ENCODE measurements around the gene ARHGAP45.

Gene ARHGAP45

GRCh38 chr19:1085053-1085658, 18.2 kb downstream of the ARHGAP45 start:
- H3K27ac ChIP-seq (ENCODE audit: low read length), result no peak overlapping the region

GRCh38 chr19:1085676-1086442, 18.9 kb downstream of the ARHGAP45 start:
- H3K4me1 ChIP-seq (ENCODE audit: control insufficient read depth, insufficient read depth, low read length), result peaks cover 7% of the 10 kb centered on the region

More at GRCh38 chr19:1085053-1085658, 18.2 kb downstream of the ARHGAP45 start:
- no peak overlapping the region for H3K9ac ChIP-seq (ENCODE audit: low read length in 2 of 2)
- H3K4me1 ChIP-seq (ENCODE audit: control insufficient read depth, insufficient read depth, low read length), result peaks cover 7% of the 10 kb centered on the region
- no peaks in the 10 kb centered on the region for H3K9me3 ChIP-seq (ENCODE audit: control insufficient read depth in 2 of 2, low read length in 2 of 2)
- no peaks in the 10 kb centered on the region for H3K27me3 ChIP-seq (ENCODE audit: control insufficient read depth in 1 of 2, insufficient read depth in 2 of 2, low read length in 2 of 2)
- H3K36me3 ChIP-seq (ENCODE audit: control insufficient read depth in 2 of 2, insufficient read depth in 2 of 2, low read length in 2 of 2), result peaks cover 0 to 9% of the 10 kb centered on the region in 2 donors
- H3K4me3 ChIP-seq (ENCODE audit: low read length in 2 of 2), result no peak overlapping the region

DNA sequence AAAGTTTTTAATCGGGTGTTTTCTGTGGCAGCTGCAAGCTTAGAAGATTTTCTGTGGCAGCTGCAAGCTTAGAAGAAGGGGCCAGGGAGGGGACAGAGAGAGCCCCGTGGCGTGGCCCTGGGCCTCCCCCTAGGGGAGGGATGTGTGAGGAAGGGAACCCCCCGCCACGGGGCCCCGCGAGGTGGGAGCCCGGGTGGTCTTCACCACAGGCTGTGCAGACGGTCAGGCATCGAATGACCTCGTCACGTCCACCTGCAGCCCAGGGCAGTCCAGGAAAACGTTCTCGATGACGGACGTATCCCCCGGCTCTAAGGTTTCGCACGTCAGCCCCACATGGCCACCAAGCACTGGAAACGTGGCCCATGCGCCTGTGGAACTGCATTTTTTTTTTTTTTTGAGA, 19.6 kb downstream of the ARHGAP45 start:
- Histone ChIP-seq H3K36me3 (ENCODE audit: control insufficient read depth in 2 of 2, insufficient read depth in 2 of 2, low read length in 2 of 2) (peaks cover 1 to 11% of the 10 kb centered on the region in 2 donors), H3K27me3 (ENCODE audit: control insufficient read depth in 1 of 2, insufficient read depth in 2 of 2, low read length in 2 of 2) (no peaks in the 10 kb centered on the region), H3K4me3 (ENCODE audit: low read length in 2 of 2) (no peak overlapping the region), H3K4me1 (ENCODE audit: control insufficient read depth, insufficient read depth, low read length) (peaks cover 7% of the 10 kb centered on the region), H3K9ac (ENCODE audit: low read length in 2 of 2) (no peak overlapping the region), H3K27ac (ENCODE audit: low read length) (no peak overlapping the region), H3K9me3 (ENCODE audit: control insufficient read depth in 2 of 2, low read length in 2 of 2) (no peaks in the 10 kb centered on the region)

More at GRCh38 chr19:1085676-1086442, 18.9 kb downstream of the ARHGAP45 start:
- Histone ChIP-seq H3K27me3 (ENCODE audit: control insufficient read depth in 1 of 2, insufficient read depth in 2 of 2, low read length in 2 of 2) (no peaks in the 10 kb centered on the region), H3K9me3 (ENCODE audit: control insufficient read depth in 2 of 2, low read length in 2 of 2) (no peaks in the 10 kb centered on the region), H3K27ac (ENCODE audit: low read length) (no peak overlapping the region), H3K9ac (ENCODE audit: low read length in 2 of 2) (no peak overlapping the region), H3K36me3 (ENCODE audit: control insufficient read depth in 2 of 2, insufficient read depth in 2 of 2, low read length in 2 of 2) (peaks cover 0 to 9% of the 10 kb centered on the region in 2 donors), H3K4me3 (ENCODE audit: low read length in 2 of 2) (no peak overlapping the region)

- Histone ChIP-seq H3K4me1 (ENCODE audit: control insufficient read depth, insufficient read depth, low read length) (peaks cover 7% of the 10 kb centered on the region), H3K9me3 (ENCODE audit: control insufficient read depth in 2 of 2, low read length in 2 of 2) (no peaks in the 10 kb centered on the region), H3K36me3 (ENCODE audit: control insufficient read depth in 2 of 2, insufficient read depth in 2 of 2, low read length in 2 of 2) (peaks cover 5 to 16% of the 10 kb centered on the region in 2 donors), H3K4me3 (ENCODE audit: low read length in 2 of 2) (no peak overlapping the region), H3K9ac (ENCODE audit: low read length in 2 of 2) (peak overlapping the region in 1 of 2 donors; percentile 2), H3K27ac (ENCODE audit: low read length) (peak overlapping the region; percentile 24), H3K27me3 (ENCODE audit: control insufficient read depth in 1 of 2, insufficient read depth in 2 of 2, low read length in 2 of 2) (no peaks in the 10 kb centered on the region)
Observed at GRCh38 chr19:1087813-1088415, 20.9 kb downstream of the ARHGAP45 start.

DNA sequence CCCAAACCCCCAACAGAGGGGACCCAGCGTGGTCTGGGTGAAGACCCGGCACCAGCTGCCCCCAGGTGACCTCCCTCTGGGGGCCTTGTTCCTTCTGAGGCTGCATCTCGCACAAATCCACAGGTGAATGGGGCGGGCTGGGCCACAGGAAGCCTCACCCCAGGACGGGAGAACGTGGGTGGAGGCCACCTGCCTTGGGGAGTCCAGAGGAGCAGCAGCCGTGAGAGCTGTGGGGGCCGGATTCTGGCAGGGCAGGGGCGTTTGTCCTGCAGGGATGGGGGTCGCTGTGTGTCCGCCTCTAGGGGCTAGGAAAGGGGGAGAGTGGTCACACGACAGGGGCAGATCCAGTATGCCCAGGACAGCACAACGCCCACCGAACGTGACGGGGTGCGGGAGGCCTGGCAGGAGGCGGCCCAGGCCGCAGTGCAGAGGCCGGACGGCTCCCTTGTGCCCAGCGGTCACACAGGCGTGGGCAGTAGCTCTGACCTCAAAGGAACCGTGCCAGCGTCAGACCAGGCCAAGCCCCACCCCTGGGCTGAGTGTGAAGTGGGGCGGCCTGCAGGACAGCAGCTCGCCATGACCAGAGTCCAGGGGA, 21.5 kb downstream of the ARHGAP45 start:
- Histone ChIP-seq H3K36me3 (ENCODE audit: control insufficient read depth in 2 of 2, insufficient read depth in 2 of 2, low read length in 2 of 2) (peaks cover 5 to 16% of the 10 kb centered on the region in 2 donors), H3K4me1 (ENCODE audit: control insufficient read depth, insufficient read depth, low read length) (peaks cover 13% of the 10 kb centered on the region), H3K9ac (ENCODE audit: low read length in 2 of 2) (no peak overlapping the region), H3K27me3 (ENCODE audit: control insufficient read depth in 1 of 2, insufficient read depth in 2 of 2, low read length in 2 of 2) (no peaks in the 10 kb centered on the region), H3K4me3 (ENCODE audit: low read length in 2 of 2) (no peak overlapping the region), H3K27ac (ENCODE audit: low read length) (peak overlapping the region; percentile 24), H3K9me3 (ENCODE audit: control insufficient read depth in 2 of 2, low read length in 2 of 2) (no peaks in the 10 kb centered on the region)

- Histone ChIP-seq H3K4me1 (ENCODE audit: control insufficient read depth, insufficient read depth, low read length) (peaks cover 20% of the 10 kb centered on the region), H3K27me3 (ENCODE audit: control insufficient read depth in 1 of 2, insufficient read depth in 2 of 2, low read length in 2 of 2) (no peaks in the 10 kb centered on the region), H3K9me3 (ENCODE audit: control insufficient read depth in 2 of 2, low read length in 2 of 2) (no peaks in the 10 kb centered on the region), H3K36me3 (ENCODE audit: control insufficient read depth in 2 of 2, insufficient read depth in 2 of 2, low read length in 2 of 2) (peaks cover 5 to 16% of the 10 kb centered on the region in 2 donors), H3K9ac (ENCODE audit: low read length in 2 of 2) (no peak overlapping the region), H3K27ac (ENCODE audit: low read length) (no peak overlapping the region), H3K4me3 (ENCODE audit: low read length in 2 of 2) (no peak overlapping the region)
Observed at GRCh38 chr19:1089126-1089771, 22.3 kb downstream of the ARHGAP45 start.

- peaks cover 24% of the 10 kb centered on the region for H3K4me1 ChIP-seq (ENCODE audit: control insufficient read depth, insufficient read depth, low read length)
- H3K36me3 ChIP-seq (ENCODE audit: control insufficient read depth in 2 of 2, insufficient read depth in 2 of 2, low read length in 2 of 2), result peaks cover 5 to 16% of the 10 kb centered on the region in 2 donors
- no peak overlapping the region for H3K27ac ChIP-seq (ENCODE audit: low read length)
Observed at GRCh38 chr19:1089891-1090290, 22.9 kb downstream of the ARHGAP45 start.

DNA sequence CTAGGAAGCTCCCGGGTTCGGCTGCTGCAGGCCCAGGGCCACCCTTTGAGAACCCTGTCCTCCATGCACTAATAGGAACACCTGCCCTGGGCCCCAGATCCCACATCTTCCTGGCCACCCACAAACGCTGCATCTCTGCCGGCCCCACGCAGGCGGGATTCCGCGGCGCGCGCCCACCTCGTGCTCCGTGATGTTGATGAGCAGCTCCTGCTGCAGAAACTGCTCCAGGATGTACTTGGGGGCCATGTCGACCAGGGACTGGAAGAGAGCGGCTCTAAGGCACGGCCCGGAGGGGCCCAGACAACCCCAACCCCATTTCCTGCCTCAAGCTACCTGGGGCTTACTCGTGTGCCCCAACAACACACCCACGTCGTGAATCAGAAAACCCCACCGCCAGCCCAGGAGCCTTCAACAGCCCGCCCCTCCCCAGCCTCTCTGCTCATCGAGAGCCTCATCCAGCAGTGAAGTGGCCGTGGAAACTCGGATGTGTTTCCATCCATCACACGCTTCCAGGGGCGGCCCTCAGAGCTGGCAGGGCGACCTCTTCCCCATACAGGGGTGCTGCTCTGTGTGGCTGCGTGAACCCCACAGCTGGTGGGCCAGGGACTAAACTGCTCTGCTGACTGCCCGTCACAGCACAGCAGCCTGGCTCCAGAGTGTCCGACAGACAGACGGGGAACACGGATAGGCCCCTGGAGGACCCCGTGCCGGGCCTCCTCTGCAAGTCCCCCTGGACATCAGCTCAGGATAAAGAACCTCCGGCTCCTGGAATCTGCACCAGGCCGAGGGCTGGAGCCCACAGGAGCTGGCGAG, 24.0 kb downstream of the ARHGAP45 start:
- peaks cover 27% of the 10 kb centered on the region for H3K4me1 ChIP-seq (ENCODE audit: control insufficient read depth, insufficient read depth, low read length)
- H3K9me3 ChIP-seq (ENCODE audit: control insufficient read depth in 2 of 2, low read length in 2 of 2), result no peaks in the 10 kb centered on the region
- no peak overlapping the region for H3K4me3 ChIP-seq (ENCODE audit: low read length in 2 of 2)
- no peaks in the 10 kb centered on the region for H3K27me3 ChIP-seq (ENCODE audit: control insufficient read depth in 1 of 2, insufficient read depth in 2 of 2, low read length in 2 of 2)
- H3K9ac ChIP-seq (ENCODE audit: low read length in 2 of 2), result no peak overlapping the region
- H3K27ac ChIP-seq (ENCODE audit: low read length), result no peak overlapping the region
- peaks cover 5 to 16% of the 10 kb centered on the region in 2 donors for H3K36me3 ChIP-seq (ENCODE audit: control insufficient read depth in 2 of 2, insufficient read depth in 2 of 2, low read length in 2 of 2)

More at GRCh38 chr19:1089891-1090290, 22.9 kb downstream of the ARHGAP45 start:
- no peaks in the 10 kb centered on the region for H3K9me3 ChIP-seq (ENCODE audit: control insufficient read depth in 2 of 2, low read length in 2 of 2)
- H3K27me3 ChIP-seq (ENCODE audit: control insufficient read depth in 1 of 2, insufficient read depth in 2 of 2, low read length in 2 of 2), result no peaks in the 10 kb centered on the region
- no peak overlapping the region for H3K9ac ChIP-seq (ENCODE audit: low read length in 2 of 2)
- no peak overlapping the region for H3K4me3 ChIP-seq (ENCODE audit: low read length in 2 of 2)

GRCh38 chr19:1091544-1092175, 24.7 kb downstream of the ARHGAP45 start:
- H3K4me1 ChIP-seq (ENCODE audit: control insufficient read depth, insufficient read depth, low read length), result peaks cover 26% of the 10 kb centered on the region
- no peak overlapping the region for H3K27ac ChIP-seq (ENCODE audit: low read length)
- peaks cover 5 to 16% of the 10 kb centered on the region in 2 donors for H3K36me3 ChIP-seq (ENCODE audit: control insufficient read depth in 2 of 2, insufficient read depth in 2 of 2, low read length in 2 of 2)

More at GRCh38 chr19:1091544-1092175, 24.7 kb downstream of the ARHGAP45 start:
- H3K9ac ChIP-seq (ENCODE audit: low read length in 2 of 2), result no peak overlapping the region
- H3K9me3 ChIP-seq (ENCODE audit: control insufficient read depth in 2 of 2, low read length in 2 of 2), result no peaks in the 10 kb centered on the region
- no peak overlapping the region for H3K4me3 ChIP-seq (ENCODE audit: low read length in 2 of 2)
- no peaks in the 10 kb centered on the region for H3K27me3 ChIP-seq (ENCODE audit: control insufficient read depth in 1 of 2, insufficient read depth in 2 of 2, low read length in 2 of 2)
